ENCODE measurements around the gene RAD51B.

The RAD51B gene

GRCh38 chr14:68666899-68667298 is 847.3 kb downstream of the RAD51B start:
- Histone ChIP-seq H3K9me3 (ENCODE audit: control insufficient read depth, low read depth, low read length) (no peaks in the 10 kb centered on the region), H3K27ac (ENCODE audit: low read length) (no peak overlapping the region), H3K4me3 (ENCODE audit: low read length) (no peak overlapping the region), H3K4me1 (ENCODE audit: control insufficient read depth, low read depth, low read length) (peaks cover 3% of the 10 kb centered on the region), H3K9ac (ENCODE audit: low read length) (no peak overlapping the region), H3K27me3 (ENCODE audit: control insufficient read depth, insufficient read depth, low read length) (no peaks in the 10 kb centered on the region), H3K36me3 (ENCODE audit: control insufficient read depth, low read depth, low read length) (no peaks in the 10 kb centered on the region)

DNA sequence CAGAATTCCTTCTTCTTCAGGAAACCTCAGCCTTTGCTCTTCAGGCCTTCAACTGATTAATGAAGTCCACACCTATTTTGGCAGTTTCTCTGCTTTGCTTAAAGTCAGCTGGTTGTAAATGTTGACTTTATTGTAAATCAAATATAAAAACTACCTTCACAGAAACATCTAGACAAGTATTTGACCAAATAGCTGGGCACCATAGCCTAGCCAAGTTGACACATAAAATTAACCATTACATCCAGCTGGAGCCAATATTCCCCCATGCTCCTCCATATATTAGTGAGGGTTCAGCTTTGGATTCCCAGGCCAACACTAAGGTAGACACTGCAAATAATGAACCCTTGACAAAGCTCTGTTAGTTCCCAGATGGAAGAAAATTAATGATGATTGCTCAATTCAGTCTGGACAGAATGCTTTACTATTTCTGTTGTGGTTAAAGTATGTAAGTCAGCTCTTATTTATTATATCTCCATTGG is 847.8 kb downstream of the RAD51B start:
- Histone ChIP-seq H3K27ac (ENCODE audit: low read length) (no peak overlapping the region), H3K36me3 (ENCODE audit: control insufficient read depth, low read depth, low read length) (no peaks in the 10 kb centered on the region), H3K4me1 (ENCODE audit: control insufficient read depth, low read depth, low read length) (peaks cover 3% of the 10 kb centered on the region)

GRCh38 chr14:68668028-68668427 is 848.4 kb downstream of the RAD51B start:
- H3K36me3 ChIP-seq (ENCODE audit: control insufficient read depth, low read depth, low read length): no peaks in the 10 kb centered on the region
- H3K9ac ChIP-seq (ENCODE audit: low read length): no peak overlapping the region
- H3K27ac ChIP-seq (ENCODE audit: low read length): no peak overlapping the region
- H3K4me3 ChIP-seq (ENCODE audit: low read length): no peak overlapping the region
- H3K27me3 ChIP-seq (ENCODE audit: control insufficient read depth, insufficient read depth, low read length): no peaks in the 10 kb centered on the region
- no peaks in the 10 kb centered on the region for H3K9me3 ChIP-seq (ENCODE audit: control insufficient read depth, low read depth, low read length)
- peaks cover 3% of the 10 kb centered on the region for H3K4me1 ChIP-seq (ENCODE audit: control insufficient read depth, low read depth, low read length)

More for the DNA sequence above, 847.8 kb downstream of the RAD51B start:
- Histone ChIP-seq H3K27me3 (ENCODE audit: control insufficient read depth, insufficient read depth, low read length) (no peaks in the 10 kb centered on the region), H3K4me3 (ENCODE audit: low read length) (no peak overlapping the region), H3K9me3 (ENCODE audit: control insufficient read depth, low read depth, low read length) (no peaks in the 10 kb centered on the region), H3K9ac (ENCODE audit: low read length) (no peak overlapping the region)

- no peak overlapping the region for H3K4me3 ChIP-seq (ENCODE audit: low read length)
- no peaks in the 10 kb centered on the region for H3K36me3 ChIP-seq (ENCODE audit: control insufficient read depth, low read depth, low read length)
- H3K4me1 ChIP-seq (ENCODE audit: control insufficient read depth, low read depth, low read length): peaks cover 3% of the 10 kb centered on the region
- no peak overlapping the region for H3K27ac ChIP-seq (ENCODE audit: low read length)
- H3K9ac ChIP-seq (ENCODE audit: low read length): no peak overlapping the region
- no peaks in the 10 kb centered on the region for H3K27me3 ChIP-seq (ENCODE audit: control insufficient read depth, insufficient read depth, low read length)
- no peaks in the 10 kb centered on the region for H3K9me3 ChIP-seq (ENCODE audit: control insufficient read depth, low read depth, low read length)
Observed at GRCh38 chr14:68668531-68668930, 849.0 kb downstream of the RAD51B start.

- H3K36me3 ChIP-seq (ENCODE audit: control insufficient read depth, low read depth, low read length): no peaks in the 10 kb centered on the region
- peaks cover 2% of the 10 kb centered on the region for H3K4me1 ChIP-seq (ENCODE audit: control insufficient read depth, low read depth, low read length)
- no peaks in the 10 kb centered on the region for H3K27me3 ChIP-seq (ENCODE audit: control insufficient read depth, insufficient read depth, low read length)
- H3K9me3 ChIP-seq (ENCODE audit: control insufficient read depth, low read depth, low read length): no peaks in the 10 kb centered on the region
- H3K9ac ChIP-seq (ENCODE audit: low read length): no peak overlapping the region
- H3K27ac ChIP-seq (ENCODE audit: low read length): no peak overlapping the region
- H3K4me3 ChIP-seq (ENCODE audit: low read length): no peak overlapping the region
Observed at GRCh38 chr14:68669111-68669511, 849.5 kb downstream of the RAD51B start.

GRCh38 chr14:68669603-68670358 is 850.2 kb downstream of the RAD51B start:
- no peak overlapping the region for H3K27ac ChIP-seq (ENCODE audit: low read length)
- no peak overlapping the region for H3K9ac ChIP-seq (ENCODE audit: low read length)
- H3K36me3 ChIP-seq (ENCODE audit: control insufficient read depth, low read depth, low read length): no peaks in the 10 kb centered on the region
- H3K4me3 ChIP-seq (ENCODE audit: low read length): no peak overlapping the region
- H3K4me1 ChIP-seq (ENCODE audit: control insufficient read depth, low read depth, low read length): no peaks in the 10 kb centered on the region
- no peaks in the 10 kb centered on the region for H3K27me3 ChIP-seq (ENCODE audit: control insufficient read depth, insufficient read depth, low read length)
- no peaks in the 10 kb centered on the region for H3K9me3 ChIP-seq (ENCODE audit: control insufficient read depth, low read depth, low read length)

GRCh38 chr14:68670359-68670715 is 850.8 kb downstream of the RAD51B start:
- Histone ChIP-seq H3K9me3 (ENCODE audit: control insufficient read depth, low read depth, low read length) (no peaks in the 10 kb centered on the region), H3K9ac (ENCODE audit: low read length) (no peak overlapping the region), H3K4me3 (ENCODE audit: low read length) (no peak overlapping the region), H3K4me1 (ENCODE audit: control insufficient read depth, low read depth, low read length) (no peaks in the 10 kb centered on the region), H3K36me3 (ENCODE audit: control insufficient read depth, low read depth, low read length) (no peaks in the 10 kb centered on the region), H3K27ac (ENCODE audit: low read length) (no peak overlapping the region), H3K27me3 (ENCODE audit: control insufficient read depth, insufficient read depth, low read length) (no peaks in the 10 kb centered on the region)

DNA sequence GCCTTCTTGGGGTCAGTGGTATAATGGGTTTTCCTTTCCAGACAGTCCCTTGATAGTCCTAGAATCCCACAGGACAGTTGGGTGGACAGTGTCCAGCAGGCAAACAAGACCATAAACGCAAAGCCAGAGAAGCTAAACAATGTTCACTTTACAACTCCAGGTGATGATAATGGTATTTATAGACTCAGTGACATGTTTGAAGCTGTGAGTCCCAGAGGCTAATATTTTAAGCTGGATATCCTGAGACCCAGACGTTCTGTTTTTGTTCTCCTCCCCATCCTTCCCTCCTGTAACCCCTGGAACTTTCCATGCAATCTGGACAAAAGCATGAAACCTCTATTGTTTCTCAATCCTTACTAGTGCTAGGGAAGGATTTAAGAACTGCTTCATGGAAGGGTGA is 852.3 kb downstream of the RAD51B start:
- Histone ChIP-seq H3K9me3 (ENCODE audit: control insufficient read depth, low read depth, low read length) (no peaks in the 10 kb centered on the region), H3K4me1 (ENCODE audit: control insufficient read depth, low read depth, low read length) (no peaks in the 10 kb centered on the region), H3K9ac (ENCODE audit: low read length) (no peak overlapping the region), H3K36me3 (ENCODE audit: control insufficient read depth, low read depth, low read length) (no peaks in the 10 kb centered on the region), H3K27me3 (ENCODE audit: control insufficient read depth, insufficient read depth, low read length) (no peaks in the 10 kb centered on the region), H3K27ac (ENCODE audit: low read length) (no peak overlapping the region), H3K4me3 (ENCODE audit: low read length) (no peak overlapping the region)

GRCh38 chr14:68672609-68673285 is 853.2 kb downstream of the RAD51B start:
- Histone ChIP-seq H3K9ac (ENCODE audit: low read length) (no peak overlapping the region), H3K27ac (ENCODE audit: low read length) (no peak overlapping the region), H3K4me1 (ENCODE audit: control insufficient read depth, low read depth, low read length) (no peaks in the 10 kb centered on the region), H3K27me3 (ENCODE audit: control insufficient read depth, insufficient read depth, low read length) (no peaks in the 10 kb centered on the region), H3K4me3 (ENCODE audit: low read length) (no peak overlapping the region), H3K9me3 (ENCODE audit: control insufficient read depth, low read depth, low read length) (no peaks in the 10 kb centered on the region), H3K36me3 (ENCODE audit: control insufficient read depth, low read depth, low read length) (no peaks in the 10 kb centered on the region)

- Histone ChIP-seq H3K27me3 (ENCODE audit: control insufficient read depth, insufficient read depth, low read length) (no peaks in the 10 kb centered on the region), H3K4me3 (ENCODE audit: low read length) (no peak overlapping the region), H3K4me1 (ENCODE audit: control insufficient read depth, low read depth, low read length) (no peaks in the 10 kb centered on the region), H3K36me3 (ENCODE audit: control insufficient read depth, low read depth, low read length) (no peaks in the 10 kb centered on the region), H3K27ac (ENCODE audit: low read length) (no peak overlapping the region), H3K9me3 (ENCODE audit: control insufficient read depth, low read depth, low read length) (no peaks in the 10 kb centered on the region), H3K9ac (ENCODE audit: low read length) (no peak overlapping the region)
Observed at GRCh38 chr14:68673464-68673863, 853.9 kb downstream of the RAD51B start.

DNA sequence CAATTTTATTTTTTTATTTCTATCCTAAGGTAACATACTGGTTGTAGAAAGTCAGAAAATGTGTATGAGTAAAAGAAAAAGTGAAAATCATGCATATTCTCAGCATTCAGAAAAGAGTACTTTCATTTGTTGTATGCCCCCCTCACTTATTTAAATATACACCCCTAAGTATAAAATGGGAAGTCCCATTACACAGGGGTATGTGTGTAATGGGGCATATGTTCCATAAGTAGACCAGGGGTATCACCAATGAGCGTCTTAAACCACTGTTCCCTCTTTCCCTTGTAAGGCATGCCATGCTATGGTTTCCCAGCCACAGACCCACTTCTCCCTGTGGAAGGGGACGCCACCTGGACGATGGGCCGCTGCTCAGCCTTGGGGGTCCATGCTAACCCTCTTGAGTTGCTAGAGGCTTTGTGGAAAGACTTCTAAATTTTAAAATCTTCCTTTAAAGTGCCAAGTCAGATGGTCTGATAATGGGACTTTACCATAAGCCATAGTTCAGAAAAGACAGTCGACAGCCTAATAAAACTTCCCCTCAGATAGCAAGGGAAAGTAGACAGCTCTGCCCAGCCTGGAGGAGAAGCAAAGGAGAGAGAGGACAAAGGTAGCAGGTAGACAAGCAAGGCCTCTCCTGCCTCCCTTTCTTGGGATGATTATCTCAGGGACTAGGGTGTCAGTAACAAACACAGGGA is 855.1 kb downstream of the RAD51B start:
- no peaks in the 10 kb centered on the region for H3K4me1 ChIP-seq (ENCODE audit: control insufficient read depth, low read depth, low read length)
- H3K9ac ChIP-seq (ENCODE audit: low read length): no peak overlapping the region
- no peak overlapping the region for H3K27ac ChIP-seq (ENCODE audit: low read length)
- no peaks in the 10 kb centered on the region for H3K36me3 ChIP-seq (ENCODE audit: control insufficient read depth, low read depth, low read length)
- H3K9me3 ChIP-seq (ENCODE audit: control insufficient read depth, low read depth, low read length): no peaks in the 10 kb centered on the region
- H3K4me3 ChIP-seq (ENCODE audit: low read length): no peak overlapping the region
- no peaks in the 10 kb centered on the region for H3K27me3 ChIP-seq (ENCODE audit: control insufficient read depth, insufficient read depth, low read length)

Measured in iPS-18a (cell line).